Keratinocyte (primary cell): ENCODE data around the gene CD53. TPM values are rescaled to one million over a fixed set of nuclear protein-coding genes. Genes with fewer than 3 reads are reported as not detected.

Experiments
- DNase-seq: peaks from one replicate; pipeline ENCODE4 v3.0.0-alpha.2; 2011; ENCODE audit warnings: low read depth, missing footprints, low spot score
- FAIRE-seq: peaks from 2 replicates; lab custom pipeline; 2011; peaks lifted over from hg19 to GRCh38; lab: Jason Lieb, UNC
- H2AFZ ChIP-seq: 2 replicates; pipeline ENCODE4 v1.6.0; 2012; ENCODE audit warnings: low read length, control low read depth, inconsistent platforms; ENCODE audit not compliant: control insufficient read depth
- H3K27ac ChIP-seq: 2 replicates; pipeline ENCODE4 v1.5.1; 2011; ENCODE audit warnings: low read length; ENCODE audit not compliant: control insufficient read depth, insufficient read depth
- H3K27me3 ChIP-seq: 3 replicates; pipeline ENCODE4 v1.6.0; 2011; ENCODE audit warnings: low read length; ENCODE audit not compliant: control insufficient read depth, insufficient read depth; ENCODE audit errors: extremely low read depth
- H3K36me3 ChIP-seq, 2 experiments: 2 replicates in 1 of 2; 3 replicates in 1 of 2; pipeline ENCODE4 v1.5.1; 2011; ENCODE audit warnings: low read length in 2 of 2, mild to moderate bottlenecking in 1 of 2; ENCODE audit not compliant: control insufficient read depth in 2 of 2, insufficient read depth in 2 of 2; ENCODE audit errors: extremely low read depth in 1 of 2
- H3K4me1 ChIP-seq: 3 replicates; pipeline ENCODE4 v1.5.1; 2011; ENCODE audit warnings: low read length; ENCODE audit not compliant: control insufficient read depth, insufficient read depth; ENCODE audit errors: extremely low read depth
- H3K4me2 ChIP-seq: 3 replicates; pipeline ENCODE4 v1.6.0; 2011; ENCODE audit warnings: low read depth, low read length; ENCODE audit not compliant: control insufficient read depth, insufficient read depth; ENCODE audit errors: extremely low read depth
- H3K4me3 ChIP-seq, 3 experiments: fragments of 200-600 bp in 1 of 3; sonication (generic) in 1 of 3; 2 replicates in 2 of 3; 3 replicates in 1 of 3; pipeline ENCODE4 v1.5.1; 2011 to 2016; ENCODE audit warnings: low read length in 3 of 3, mild to moderate bottlenecking in 3 of 3, control low read depth in 2 of 3, inconsistent platforms in 1 of 3, low read depth in 1 of 3, mixed read lengths in 1 of 3, mixed run types in 1 of 3, moderate library complexity in 1 of 3; ENCODE audit not compliant: control insufficient read depth in 2 of 3, insufficient read depth in 2 of 3; ENCODE audit errors: extremely low read depth in 1 of 3
- H3K79me2 ChIP-seq: 2 replicates; pipeline ENCODE4 v1.6.0; 2012; ENCODE audit warnings: low read length; ENCODE audit not compliant: control insufficient read depth, insufficient read depth
- H3K9ac ChIP-seq: 3 replicates; pipeline ENCODE4 v1.6.0; 2011; ENCODE audit warnings: low read length; ENCODE audit not compliant: control insufficient read depth, insufficient read depth; ENCODE audit errors: extremely low read depth
- H3K9me1 ChIP-seq: 3 replicates; pipeline ENCODE4 v1.6.0; 2011; ENCODE audit warnings: low read length; ENCODE audit not compliant: control insufficient read depth, insufficient read depth; ENCODE audit errors: extremely low read depth
- H3K9me3 ChIP-seq: 2 replicates; pipeline ENCODE4 v1.5.1; 2012; ENCODE audit warnings: low read depth, low read length; ENCODE audit not compliant: control insufficient read depth
- H4K20me1 ChIP-seq: 3 replicates; pipeline ENCODE4 v1.6.0; 2011; ENCODE audit warnings: low read length; ENCODE audit not compliant: control insufficient read depth, insufficient read depth; ENCODE audit errors: extremely low read depth
- CTCF ChIP-seq, 3 experiments: IDR thresholded peaks in 1 of 3; conservative IDR thresholded peaks in 1 of 3; optimal IDR thresholded peaks in 1 of 3; 2 replicates in 2 of 3; 3 replicates in 1 of 3; pipeline versions ENCODE3 to v1.5.1; 2011; ENCODE audit warnings: low read length in 3 of 3, mild to moderate bottlenecking in 3 of 3, moderate library complexity in 2 of 3, control low read depth in 1 of 3, inconsistent platforms in 1 of 3; ENCODE audit not compliant: insufficient read depth in 2 of 3; ENCODE audit errors: extremely low read depth in 1 of 3
- EZH2 ChIP-seq: IDR thresholded peaks from one replicate; pipeline ENCODE4 v1.6.1; 2012; ENCODE audit warnings: inconsistent platforms, mild to moderate bottlenecking, low read length, moderate library complexity
- dilution Hi-C: fragments of 300-500 bp; cut with MboI; formaldehyde crosslinking; loops from one replicate; pipeline ENCODE4 v1.7.0; 2020; ENCODE audit warnings: low sequenced_read_pairs; ENCODE audit not compliant: extremely low pct_ligation_motif_present
- polyA plus RNA-seq, 5 experiments: library from polyadenylated mRNA; depleted of rRNA in 3 of 5; stranded (reverse) in 3 of 5; stranded (forward) in 1 of 5; unstranded in 1 of 5; fragments of >200 nt; gene quantifications; 1 replicate in 1 of 5; 2 replicates in 3 of 5; 3 replicates in 1 of 5; pipeline versions ENCODE4 v1.2.1 to v1.2.3, GENCODE V29; 2011 to 2012; ENCODE audit warnings: missing spikeins in 2 of 5, low read depth in 1 of 5, low replicate concordance in 1 of 5

CD53 gene
- polyA plus RNA-seq, 1 donor (not counting 4 experiments of a cell fraction or from before 2014, with no cell fraction given) = 0.09 TPM

GRCh38 chr1:110876748-110877341 lies 3.9 kb downstream of the CD53 start:
- no peak overlapping the region for H2AFZ ChIP-seq
- H3K27ac ChIP-seq = no peak overlapping the region
- H3K27me3 ChIP-seq = no peaks in the 10 kb centered on the region
- H3K9me1 ChIP-seq = no peaks in the 10 kb centered on the region
- no peaks in the 10 kb centered on the region for H3K79me2 ChIP-seq
- dilution Hi-C loops = no loop called here
- no peaks in the 10 kb centered on the region for H3K9me3 ChIP-seq
- no peak for DNase-seq
- TF ChIP-seq EZH2 (no peak), CTCF (optimal IDR thresholded peaks at IDR 0.05 in 1 of 3, IDR thresholded peaks at IDR 0.05 in 1 of 3, conservative IDR thresholded peaks at IDR 0.05 in 1 of 3; ENCODE audit: extremely low read depth in 1 of 3, insufficient read depth in 2 of 3, low read length in 3 of 3) (no peak)
- H3K9ac ChIP-seq = no peak overlapping the region
- no peaks in the 10 kb centered on the region for H4K20me1 ChIP-seq
- H3K4me2 ChIP-seq = no peak overlapping the region
- no peak for FAIRE-seq
- no peaks in the 10 kb centered on the region for H3K4me1 ChIP-seq
- no peak overlapping the region for H3K4me3 ChIP-seq
- H3K36me3 ChIP-seq = no peaks in the 10 kb centered on the region

GRCh38 chr1:110877364-110877763 lies 4.4 kb downstream of the CD53 start:
- FAIRE-seq (no peak), DNase-seq (no peak)
- Histone ChIP-seq H3K36me3 (no peaks in the 10 kb centered on the region), H3K79me2 (no peaks in the 10 kb centered on the region), H3K9me1 (no peaks in the 10 kb centered on the region), H3K4me2 (no peak overlapping the region), H2AFZ (no peak overlapping the region), H3K9me3 (no peaks in the 10 kb centered on the region), H3K4me3 (no peak overlapping the region), H3K27me3 (no peaks in the 10 kb centered on the region), H3K9ac (no peak overlapping the region), H3K4me1 (no peaks in the 10 kb centered on the region), H4K20me1 (no peaks in the 10 kb centered on the region), H3K27ac (no peak overlapping the region)
- no peak for TF ChIP-seq EZH2
- dilution Hi-C loops = no loop called here

GRCh38 chr1:110877776-110878175 lies 4.8 kb downstream of the CD53 start:
- TF ChIP-seq CTCF (optimal IDR thresholded peaks at IDR 0.05 in 1 of 3, IDR thresholded peaks at IDR 0.05 in 1 of 3, conservative IDR thresholded peaks at IDR 0.05 in 1 of 3; ENCODE audit: extremely low read depth in 1 of 3, insufficient read depth in 2 of 3, low read length in 3 of 3) (no peak), EZH2 (no peak)
- Histone ChIP-seq H3K27ac (no peak overlapping the region), H3K4me1 (no peaks in the 10 kb centered on the region), H3K9ac (no peak overlapping the region), H3K4me3 (no peak overlapping the region), H3K4me2 (no peak overlapping the region), H3K79me2 (no peaks in the 10 kb centered on the region), H3K27me3 (no peaks in the 10 kb centered on the region), H3K9me3 (no peaks in the 10 kb centered on the region), H4K20me1 (no peaks in the 10 kb centered on the region), H2AFZ (no peak overlapping the region), H3K36me3 (no peaks in the 10 kb centered on the region), H3K9me1 (no peaks in the 10 kb centered on the region)
- no peak for DNase-seq
- no peak for FAIRE-seq
- dilution Hi-C loops = no loop called here
